HG03442 (cell line): ENCODE measurements around the gene KREMEN2.

Experiments
- ATAC-seq: cut with Tn5 transposase; IDR thresholded peaks from one replicate; pipeline ENCODE4 v1.9.1; 2021; ENCODE audit warnings: mild to moderate bottlenecking, moderate library complexity; ENCODE audit not compliant: unreplicated experiment

Gene KREMEN2

GRCh38 chr16:3001316-3001715 lies 37.2 kb downstream of the KREMEN2 start:
- ATAC-seq = no peak

- ATAC-seq = peak; percentile 96
Observed at GRCh38 chr16:3003582-3004270, 39.7 kb downstream of the KREMEN2 start.

- no peak for ATAC-seq
Observed at GRCh38 chr16:3004319-3004718, 40.2 kb downstream of the KREMEN2 start.

DNA sequence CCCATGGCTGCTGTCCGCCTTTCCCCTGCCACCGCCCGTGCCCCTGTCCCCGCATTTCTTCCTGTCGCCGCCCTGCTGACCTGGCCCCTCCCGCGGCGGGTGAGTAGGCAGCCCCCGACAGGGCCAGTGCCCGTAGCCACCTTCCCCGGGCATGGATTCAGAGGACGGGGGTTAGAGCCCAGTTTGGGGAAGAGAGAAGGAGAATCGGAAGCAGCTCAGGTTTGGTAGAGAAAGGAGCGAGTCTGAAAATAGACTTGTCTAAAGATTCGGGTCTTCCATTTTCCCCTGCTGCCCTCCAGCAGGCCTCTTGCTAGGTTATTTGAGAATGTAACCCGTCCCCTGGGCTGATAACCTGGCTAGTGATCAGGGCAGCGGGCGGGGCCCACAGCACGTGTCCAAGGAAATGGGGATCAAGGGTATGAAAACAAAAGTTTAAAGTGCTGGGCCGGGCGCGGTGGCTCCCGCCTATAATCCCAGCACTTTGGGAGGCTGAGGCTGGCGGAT lies 40.8 kb downstream of the KREMEN2 start:
- no peak for ATAC-seq

GRCh38 chr16:3007059-3007956 lies 43.2 kb downstream of the KREMEN2 start:
- no peak for ATAC-seq

- ATAC-seq = no peak
Observed at GRCh38 chr16:3007957-3008689, 44.0 kb downstream of the KREMEN2 start.

- no peak for ATAC-seq
Observed at GRCh38 chr16:3008690-3009037, 44.6 kb downstream of the KREMEN2 start.

DNA sequence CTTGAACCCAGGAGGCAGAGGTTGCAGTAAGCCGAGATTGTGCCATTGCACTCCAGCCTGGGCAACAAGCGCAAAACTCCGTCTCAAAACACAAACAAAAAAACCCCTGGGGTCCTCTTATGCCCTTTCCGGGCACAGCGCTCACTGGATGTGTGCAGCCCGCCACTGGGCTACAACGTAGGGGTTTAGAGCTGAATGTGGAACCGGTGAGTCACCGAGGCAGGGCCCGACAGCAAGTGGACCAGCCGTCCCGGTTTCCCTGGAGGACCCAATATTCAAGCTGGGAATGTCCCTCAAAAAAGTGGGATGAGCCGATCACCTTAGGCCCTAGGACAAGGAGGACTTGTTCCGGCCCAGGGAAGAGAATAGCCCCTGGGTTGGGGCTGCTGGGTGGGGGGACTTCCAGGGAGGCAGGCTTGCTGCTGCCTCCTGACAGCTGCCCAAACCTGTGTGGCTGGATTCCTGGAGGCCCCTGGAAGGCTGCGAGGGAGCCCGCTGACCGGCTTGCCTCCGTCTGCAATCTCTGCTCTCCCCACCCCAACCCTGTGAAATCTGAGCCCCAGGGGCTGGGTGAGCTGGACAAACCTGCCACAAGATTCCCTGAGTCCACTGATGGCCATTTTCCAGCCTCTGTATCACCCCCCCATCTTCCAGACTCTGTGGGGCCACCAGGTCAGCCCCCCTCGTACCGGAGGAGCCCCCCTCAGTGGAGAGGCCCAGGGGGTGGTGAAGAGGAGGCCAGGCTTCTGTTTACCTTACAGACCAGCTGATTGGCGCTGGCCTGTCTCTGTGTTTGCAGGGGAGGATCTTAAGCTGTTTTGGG lies 45.7 kb downstream of the KREMEN2 start:
- ATAC-seq = no peak

GRCh38 chr16:3010510-3010909 lies 46.4 kb downstream of the KREMEN2 start:
- no peak for ATAC-seq

GRCh38 chr16:3012246-3012645 lies 48.2 kb downstream of the KREMEN2 start:
- ATAC-seq = no peak

DNA sequence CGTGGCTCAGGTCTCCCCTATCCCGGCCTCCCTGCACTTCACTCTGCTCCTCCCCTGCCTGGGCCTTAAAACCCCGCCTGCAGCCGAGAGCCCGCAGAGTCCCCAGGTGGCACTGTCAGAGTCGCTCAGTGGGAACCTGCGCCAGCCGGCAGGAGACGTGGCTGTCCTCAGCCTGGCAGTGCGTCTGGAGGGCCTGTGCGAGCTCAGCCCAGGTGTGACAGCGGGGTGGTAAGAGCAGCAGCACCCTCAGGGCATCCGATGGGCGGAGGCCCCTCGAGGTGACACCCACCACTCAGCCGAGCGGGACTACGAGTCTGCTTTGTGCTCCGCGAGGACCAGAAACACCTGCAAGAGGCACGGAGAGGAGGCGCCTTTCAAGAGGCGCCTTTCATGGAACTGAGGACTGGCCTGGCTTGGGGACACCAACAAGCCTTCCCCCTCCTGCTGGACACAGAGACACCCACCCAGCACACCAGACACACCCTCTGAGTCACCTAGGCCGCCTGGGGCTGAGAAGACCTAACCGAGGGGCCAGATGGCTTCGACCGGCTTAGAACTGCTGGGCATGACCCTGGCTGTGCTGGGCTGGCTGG lies 48.8 kb downstream of the KREMEN2 start, which contains the start of gene CLDN9:
CLDN9 (plus strand) TSS at position 96 of the 593 bp plus-strand sequence; CDS start at position 536, 440 bp downstream.
- ATAC-seq = no peak

DNA sequence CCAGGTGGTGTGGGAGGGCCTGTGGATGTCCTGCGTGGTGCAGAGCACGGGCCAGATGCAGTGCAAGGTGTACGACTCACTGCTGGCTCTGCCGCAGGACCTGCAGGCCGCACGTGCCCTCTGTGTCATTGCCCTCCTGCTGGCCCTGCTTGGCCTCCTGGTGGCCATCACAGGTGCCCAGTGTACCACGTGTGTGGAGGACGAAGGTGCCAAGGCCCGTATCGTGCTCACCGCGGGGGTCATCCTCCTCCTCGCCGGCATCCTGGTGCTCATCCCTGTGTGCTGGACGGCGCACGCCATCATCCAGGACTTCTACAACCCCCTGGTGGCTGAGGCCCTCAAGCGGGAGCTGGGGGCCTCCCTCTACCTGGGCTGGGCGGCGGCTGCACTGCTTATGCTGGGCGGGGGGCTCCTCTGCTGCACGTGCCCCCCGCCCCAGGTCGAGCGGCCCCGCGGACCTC lies 49.4 kb downstream of the KREMEN2 start:
- ATAC-seq = no peak

DNA sequence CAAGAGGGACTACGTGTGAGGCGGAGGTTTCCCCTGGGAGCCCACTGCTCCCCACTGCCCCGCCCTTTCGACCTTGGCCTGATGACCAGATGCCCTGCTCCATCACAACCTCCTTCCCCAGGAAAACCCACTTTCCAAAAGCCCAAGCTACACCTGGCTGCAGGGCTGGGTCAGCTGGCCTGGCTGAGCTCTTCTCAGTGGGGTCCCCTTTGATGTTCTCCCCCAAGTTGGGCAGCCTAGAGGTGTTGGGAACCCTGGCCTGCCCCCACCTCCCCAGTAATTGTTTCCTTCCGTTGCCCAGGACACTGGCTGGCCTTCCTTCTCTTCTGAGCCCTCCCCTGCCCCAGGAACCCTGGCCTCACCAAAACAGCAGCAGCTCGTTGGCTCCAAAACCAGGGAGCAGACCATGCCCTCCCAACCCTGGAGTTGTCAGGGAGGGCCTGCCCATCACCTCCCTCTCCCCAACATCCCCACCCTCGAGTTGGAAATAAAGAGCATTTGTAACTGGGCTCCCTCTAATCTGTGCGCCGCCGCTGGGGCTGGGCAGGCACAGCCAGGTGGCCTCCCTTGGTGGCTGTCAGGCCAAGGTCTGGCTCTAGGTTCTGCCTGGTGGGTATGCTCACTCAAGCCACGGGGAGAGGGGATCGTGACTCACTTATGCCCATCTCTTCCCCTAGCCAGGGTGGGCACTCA lies 50.1 kb downstream of the KREMEN2 start:
- ATAC-seq = no peak

DNA sequence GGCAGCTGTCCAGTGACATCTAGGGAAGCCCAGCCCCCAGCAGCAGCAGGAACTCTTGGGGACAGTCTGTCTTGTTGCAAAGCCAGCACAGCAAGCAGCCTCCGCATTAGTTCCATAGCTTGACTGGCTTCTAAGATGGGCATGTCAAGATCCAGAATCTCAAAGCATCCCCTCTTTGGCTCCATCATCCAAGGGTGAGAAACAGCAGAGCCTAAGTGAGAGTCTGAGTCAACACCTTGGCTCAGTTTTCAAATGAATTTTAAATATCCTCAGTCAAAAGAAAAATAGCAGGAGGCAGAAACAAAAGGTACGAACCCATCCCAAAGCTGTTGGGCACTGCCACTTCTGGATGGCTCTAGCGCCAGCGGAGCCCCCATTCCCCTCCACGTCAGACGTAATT lies 50.9 kb downstream of the KREMEN2 start:
- ATAC-seq = no peak

GRCh38 chr16:3015865-3016521 lies 51.9 kb downstream of the KREMEN2 start:
- no peak for ATAC-seq

DNA sequence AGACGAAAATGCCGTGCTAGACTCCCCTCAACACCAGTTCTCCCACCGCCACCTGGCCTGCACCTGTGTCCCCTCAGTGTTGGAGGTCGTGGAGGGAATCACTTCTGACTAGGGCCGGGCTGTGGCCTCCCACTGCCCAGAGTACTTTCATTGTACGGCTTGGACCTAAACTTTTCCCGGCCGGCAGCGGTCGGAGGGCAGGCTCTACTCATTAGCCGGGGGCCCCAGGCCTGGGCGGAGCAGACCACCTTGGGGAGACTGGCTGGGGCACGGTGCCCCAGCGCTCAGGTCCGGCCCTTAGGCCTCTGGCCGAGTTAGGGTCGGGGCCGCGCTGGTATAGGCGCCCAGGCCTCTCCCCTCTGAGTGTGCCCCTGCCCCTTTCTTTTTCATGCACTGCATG lies 53.3 kb downstream of the KREMEN2 start:
- no peak for ATAC-seq
